IPS DF 4.7 (cell line): ENCODE results near the gene MDFI.

Source experiments
- DNase-seq: peaks from one replicate; pipeline ENCODE4 v3.0.0-alpha.2; 2013; ENCODE audit warnings: low spot score; ENCODE audit errors: extremely low read depth

The MDFI gene

DNA sequence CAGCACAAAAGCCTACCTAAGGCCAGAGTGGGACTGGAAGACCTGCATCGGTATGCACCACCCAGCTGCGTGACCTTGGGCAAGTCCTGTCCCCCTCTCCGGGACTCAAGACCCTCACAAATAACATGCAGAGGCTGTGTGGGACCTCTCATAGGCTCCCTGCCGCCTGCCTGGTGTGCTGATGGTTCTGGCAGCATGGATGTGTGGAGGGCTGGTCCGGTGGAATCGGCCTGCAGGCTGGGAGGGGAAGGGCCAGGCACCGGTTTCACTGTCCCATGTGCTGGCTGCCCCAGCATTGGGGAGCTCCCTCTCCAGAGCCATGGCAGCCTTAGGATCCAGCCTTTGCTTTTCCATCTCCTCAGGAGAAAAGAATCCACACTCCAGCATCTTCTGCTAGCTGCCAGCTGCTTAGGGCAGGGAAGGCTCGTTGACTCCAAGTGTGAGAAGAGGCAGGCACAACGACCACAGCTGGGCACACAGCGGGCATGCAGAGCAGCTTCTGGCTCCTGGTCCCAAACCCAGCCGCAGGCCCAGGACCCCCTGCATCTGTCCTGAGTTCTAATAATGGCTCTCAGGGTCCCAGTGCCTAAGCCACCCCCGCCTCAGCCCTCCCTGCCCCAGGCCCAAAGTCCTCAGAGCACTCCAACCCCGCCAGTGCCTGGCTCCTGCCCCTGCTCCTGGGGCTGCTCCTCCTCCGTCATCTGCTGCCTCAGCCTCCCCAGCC, 64.7 kb downstream of the MDFI start:
- DNase-seq = no peak
